ENCODE measurements around the gene PTPN1.

GRCh38 chr20:50571466-50571865 lies 61.3 kb downstream of the PTPN1 start:
- TF ChIP-seq CTCF (IDR thresholded peaks at IDR 0.05) (no peak), POLR2A (IDR thresholded peaks at IDR 0.05) (no peak)

All from Peyer's patch (tissue), 4 donors.